NCI-H128 (cell line): ENCODE data around the gene ZNF771.
"Not testable (repeated sequence)": the region's sequence is repeated elsewhere in the genome, so short reads cannot be mapped to it uniquely, and the experiment has no call there.

Source experiments
- DNase-seq: peaks from one replicate; lab custom pipeline; 2025; ENCODE audit not compliant: unreplicated experiment; lab: John Stamatoyannopoulos, UW

ZNF771 gene

DNA sequence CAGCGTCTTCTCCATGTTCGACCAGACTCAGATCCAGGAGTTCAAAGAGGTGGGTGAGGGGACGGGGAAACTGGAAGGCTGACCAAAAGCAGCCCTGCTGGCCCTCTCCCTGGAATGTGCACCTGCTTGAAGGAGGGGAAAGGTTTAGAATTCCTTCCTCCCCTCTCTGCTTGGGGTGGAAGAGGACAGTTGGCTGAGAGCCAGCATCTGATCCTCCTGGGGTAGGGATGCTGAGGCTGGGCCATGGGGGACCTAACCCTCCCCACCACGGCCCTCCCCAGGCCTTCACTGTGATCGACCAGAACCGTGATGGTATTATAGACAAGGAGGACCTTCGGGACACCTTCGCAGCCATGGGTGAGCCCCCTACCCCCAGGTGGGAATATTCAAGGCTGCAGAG is 31.5 kb upstream of the ZNF771 start:
- no peak for DNase-seq

DNA sequence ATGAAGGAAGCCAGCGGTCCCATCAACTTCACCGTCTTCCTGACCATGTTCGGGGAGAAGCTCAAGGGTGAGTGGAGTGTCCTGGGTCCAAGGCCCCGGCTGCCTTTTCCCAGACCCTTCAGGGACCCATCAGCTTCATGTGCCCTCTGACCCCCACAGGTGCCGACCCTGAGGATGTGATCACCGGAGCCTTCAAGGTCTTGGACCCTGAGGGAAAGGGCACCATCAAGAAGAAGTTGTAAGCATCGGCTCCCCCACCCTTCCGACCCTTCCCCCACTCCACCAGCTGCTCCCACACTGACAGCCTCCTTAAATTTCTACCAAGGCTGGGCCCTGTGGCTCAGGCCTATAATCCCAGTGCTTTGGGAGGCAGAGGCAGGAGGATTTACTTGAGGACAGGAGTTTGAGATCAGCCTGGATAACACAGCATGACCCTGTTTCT is 30.9 kb upstream of the ZNF771 start:
- no peak for DNase-seq

DNA sequence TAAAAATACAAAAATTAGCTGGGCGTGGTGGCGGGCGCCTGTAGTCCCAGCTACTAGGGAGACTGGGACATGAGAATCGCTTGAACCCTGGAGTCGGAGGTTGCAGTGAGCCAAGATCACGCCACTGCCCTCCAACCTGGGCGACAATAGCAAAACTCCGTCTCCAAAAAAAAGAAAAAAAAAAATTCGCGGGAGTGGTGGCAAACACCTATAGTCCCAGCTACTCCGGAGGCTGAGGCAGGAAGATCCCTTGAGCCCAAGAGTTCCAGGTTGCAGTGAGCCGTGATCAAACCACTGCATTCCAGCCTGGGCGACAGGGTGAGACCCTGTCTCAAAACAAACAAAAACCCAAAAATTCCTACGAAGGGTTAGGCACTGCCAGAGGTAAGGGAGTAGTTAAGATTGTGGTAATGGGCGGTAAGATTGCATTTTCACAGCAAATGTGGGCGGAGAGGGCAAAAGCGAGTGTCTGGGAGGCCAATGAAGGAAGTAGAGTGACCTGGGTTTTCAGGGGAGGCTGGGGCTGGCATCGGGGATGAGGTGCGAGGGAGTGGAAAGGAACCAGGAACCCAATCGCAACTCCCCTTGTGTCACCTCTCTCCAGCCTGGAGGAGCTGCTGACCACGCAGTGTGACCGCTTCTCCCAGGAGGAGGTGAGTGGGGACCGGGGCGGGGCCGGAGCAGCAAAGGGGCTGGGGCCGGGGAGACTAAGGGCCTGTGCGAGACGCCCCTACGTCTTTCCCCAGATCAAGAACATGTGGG is 30.2 kb upstream of the ZNF771 start:
- DNase-seq, result no peak

DNA sequence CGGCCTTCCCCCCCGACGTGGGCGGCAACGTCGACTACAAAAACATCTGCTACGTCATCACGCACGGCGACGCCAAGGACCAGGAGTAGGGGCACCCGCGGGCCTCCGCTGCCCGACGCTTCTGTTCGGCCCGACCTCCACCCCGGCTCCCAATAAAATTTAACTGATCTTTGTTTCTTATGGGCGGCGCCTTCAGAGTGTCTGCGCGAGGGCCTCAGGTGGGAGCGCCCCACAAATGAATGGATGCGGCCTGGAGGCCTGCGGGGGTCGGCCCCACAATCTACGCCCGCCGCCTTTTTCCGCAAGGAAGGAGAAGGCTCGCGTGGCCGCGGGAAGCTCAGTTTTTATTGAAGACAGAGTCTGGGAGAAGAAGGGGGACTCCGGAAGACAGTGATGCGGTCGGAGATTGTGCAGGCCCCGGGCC is 29.6 kb upstream of the ZNF771 start:
- DNase-seq, result peak; percentile 72

DNA sequence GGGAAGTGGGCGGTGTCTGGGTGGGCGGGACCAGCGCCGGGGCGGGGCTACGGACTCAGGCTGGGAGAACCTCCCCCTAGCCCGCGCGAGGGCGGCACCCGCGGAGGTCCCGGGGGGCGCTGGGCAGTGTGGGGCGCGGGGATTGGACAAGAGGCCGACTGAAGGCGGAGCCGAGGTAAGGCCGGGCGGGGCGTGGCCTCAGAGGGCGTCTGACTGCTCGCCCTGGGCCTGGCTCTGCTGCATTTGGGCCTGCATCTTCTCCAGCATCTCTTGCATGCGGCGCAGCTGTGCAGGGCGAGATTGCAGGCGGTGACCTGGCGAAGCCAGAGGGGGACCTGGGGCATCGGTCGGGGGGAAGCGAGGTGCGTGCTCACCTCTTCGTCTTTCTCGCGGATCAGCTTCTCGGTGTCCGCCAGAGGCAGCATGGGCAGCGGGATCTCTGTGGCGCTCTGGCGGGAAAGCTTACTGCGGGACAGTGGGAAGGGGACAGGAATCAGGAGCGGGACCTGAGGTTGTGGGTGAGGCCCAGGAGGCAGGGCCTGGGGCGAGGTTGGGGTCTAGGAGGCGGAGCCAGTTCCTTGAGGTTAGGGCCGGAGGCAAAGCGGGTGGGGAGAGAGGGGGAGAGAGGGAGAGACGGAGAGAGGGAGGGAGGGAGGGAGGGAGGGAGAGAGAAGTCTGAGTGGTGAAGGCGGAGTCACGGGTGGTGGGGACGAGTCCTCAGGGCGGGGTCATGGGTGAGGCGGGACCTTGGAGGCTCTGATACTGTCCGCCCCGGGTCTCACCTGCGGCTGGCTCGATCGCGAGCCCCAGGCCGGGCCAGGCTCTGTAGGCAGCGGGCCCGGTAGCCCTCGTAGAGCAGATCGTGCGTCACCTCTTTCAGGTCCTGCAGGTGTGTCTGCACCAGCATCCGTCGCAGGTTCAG is 28.9 kb upstream of the ZNF771 start:
- DNase-seq, result peak; percentile 90

DNA sequence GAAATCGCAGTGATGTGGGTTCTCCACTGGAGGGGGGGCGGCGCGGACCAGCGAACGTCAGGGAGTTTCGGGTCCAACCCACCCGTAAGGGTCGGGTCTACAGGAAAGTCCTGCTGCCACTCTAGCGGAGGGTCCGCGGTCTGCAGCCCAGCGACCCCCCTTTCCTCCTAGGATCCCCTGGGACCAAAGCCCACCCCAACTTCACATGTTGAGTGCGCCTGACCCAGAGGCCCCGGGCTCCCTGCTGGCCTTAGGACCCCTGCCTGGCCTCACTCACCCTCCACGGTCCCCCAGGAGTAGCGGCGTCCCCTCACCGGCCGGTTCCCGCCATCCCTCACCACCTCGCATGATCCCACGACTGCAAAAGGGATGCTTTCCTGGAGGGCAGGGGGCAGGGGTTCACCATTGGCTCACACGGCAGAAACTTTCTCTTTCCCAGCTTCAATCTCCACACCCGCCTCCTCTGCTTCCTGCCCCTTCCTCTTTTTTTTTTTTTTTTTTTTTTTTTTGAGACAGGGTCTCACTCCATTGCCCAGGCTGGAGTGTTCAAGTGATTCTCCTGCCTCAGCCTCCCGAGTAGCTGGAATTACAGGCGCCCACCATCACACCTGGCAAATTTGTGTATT is 28.1 kb upstream of the ZNF771 start:
- DNase-seq, result no peak

DNA sequence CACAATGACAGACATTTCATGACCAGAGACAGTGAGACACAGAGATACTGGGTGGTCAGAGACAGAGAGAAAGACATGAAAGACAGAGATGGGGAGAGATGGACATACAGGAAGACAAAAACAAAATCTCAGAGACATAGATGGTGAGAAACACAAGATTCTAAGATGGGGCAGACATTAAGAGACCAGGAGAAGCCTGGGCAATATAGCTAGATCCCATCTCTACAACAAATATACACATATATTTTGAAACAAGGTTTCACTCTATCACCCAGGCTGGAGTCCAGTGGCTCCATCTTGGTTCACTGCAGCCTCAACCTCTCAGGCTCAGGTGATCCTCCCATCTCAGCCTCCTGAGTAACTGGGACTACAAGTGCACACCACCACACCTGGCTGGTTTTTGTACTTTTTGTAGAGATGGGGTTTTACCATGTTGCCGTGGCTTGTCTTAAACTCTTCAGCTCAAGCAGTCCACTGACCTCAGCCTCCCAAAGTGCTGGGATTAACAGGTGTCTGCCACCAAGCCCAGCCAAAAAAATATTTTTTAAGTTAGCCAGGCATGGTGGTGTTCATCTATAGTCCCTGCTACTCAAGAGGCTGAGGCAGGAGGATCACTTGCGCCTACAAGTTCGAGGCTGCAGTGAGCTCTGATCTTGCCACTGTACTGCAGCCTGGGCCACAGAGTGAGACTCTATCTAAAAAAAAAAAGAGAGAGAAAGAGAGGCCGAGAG is 27.2 kb upstream of the ZNF771 start:
- no peak for DNase-seq

DNA sequence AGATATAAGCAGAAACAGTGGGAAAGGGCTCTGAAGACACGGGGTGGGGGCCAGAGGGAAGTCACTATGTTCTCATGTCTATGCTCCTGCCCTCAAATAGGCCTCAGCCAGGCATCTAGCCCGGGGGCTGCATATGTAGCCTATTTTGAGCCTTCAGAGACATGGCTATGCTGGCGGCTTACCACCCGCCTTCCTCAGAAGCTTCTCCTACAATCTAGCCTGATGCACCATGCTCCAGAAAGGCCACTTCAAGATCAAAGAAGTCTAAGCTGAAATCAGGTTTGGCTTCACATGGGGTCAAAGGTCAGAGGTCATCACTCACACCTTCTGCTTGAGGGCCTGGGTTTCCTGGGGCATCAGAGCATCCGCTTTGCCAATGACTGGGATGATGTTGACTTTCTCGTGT is 26.6 kb upstream of the ZNF771 start:
- no peak for DNase-seq

DNA sequence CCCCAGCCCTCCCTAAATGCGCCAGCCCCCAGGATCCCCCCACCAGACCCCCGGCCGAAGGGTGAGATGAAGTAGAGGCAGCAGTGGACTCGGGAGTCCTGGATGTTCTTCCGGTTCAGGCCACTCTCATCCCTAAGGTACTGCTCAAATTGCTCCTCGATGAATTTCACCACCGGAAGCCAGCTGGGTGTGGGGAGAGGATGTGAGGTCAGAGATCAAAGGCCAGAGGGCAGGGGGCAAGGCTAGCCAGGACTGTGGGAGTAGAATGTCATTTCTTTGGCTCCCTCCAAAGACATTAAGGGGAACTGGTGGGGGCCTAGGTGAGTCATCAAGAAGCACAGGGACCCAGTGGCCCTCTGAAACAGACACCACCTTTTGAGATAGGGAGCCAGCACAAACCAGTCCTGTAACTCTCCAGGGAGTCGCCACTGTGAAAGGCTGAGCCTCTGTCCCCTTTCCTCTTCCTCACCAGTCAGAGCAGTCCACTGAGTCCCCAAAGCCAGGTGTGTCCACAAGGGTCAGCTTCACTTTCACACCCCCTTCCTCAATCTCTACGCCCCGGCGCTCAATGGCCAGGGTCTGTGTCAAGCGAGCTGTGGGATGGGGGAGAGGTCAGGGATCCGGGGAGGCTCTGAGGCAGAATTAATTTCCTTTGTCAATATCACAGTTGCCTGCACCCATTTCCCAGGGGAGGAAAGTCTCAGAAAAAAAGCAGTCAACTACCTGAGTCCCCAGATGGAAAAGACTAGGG is 25.9 kb upstream of the ZNF771 start:
- no peak for DNase-seq

DNA sequence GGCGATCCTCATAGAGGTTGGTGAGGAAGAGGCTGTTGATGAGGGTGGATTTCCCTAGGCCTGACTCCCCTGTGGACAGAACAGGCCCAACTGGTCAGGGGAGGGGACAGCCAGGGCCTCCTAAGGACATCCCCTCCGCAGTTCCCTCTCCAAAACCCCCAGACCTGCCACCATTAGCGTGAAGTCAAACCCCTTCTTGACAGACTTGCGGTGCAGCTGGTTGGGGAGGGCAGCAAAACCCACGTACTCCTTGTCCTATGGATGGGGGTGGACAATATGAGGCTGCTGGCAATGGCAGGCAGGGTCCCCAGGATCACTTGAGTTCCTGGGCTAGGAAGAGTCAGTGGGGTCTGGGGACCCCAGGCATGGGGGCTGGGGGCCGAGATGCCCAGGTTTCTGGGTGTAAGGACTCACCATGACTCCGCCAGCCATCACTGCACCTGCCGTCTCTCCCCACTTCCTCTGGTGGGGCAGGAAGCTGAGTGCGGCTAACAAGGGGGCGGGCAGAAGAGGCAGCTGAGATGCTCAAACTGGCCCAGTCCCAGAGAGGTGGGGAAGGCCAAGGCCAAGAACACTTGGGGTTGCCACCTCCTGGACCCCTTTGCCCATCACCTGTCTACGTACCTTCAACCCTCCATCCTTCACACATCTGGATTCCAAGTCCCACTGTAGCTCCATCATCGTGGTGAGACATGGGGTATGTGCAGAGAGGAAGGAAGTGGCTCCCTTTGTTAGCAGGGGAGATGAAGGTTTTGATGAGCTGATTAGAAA is 25.1 kb upstream of the ZNF771 start, which contains the start of gene SEPTIN1:
Gene SEPTIN1, minus strand, starts transcription at position 451 of the 771 bp plus-strand sequence. Its CDS starts 19 bp downstream, at position 432.
- DNase-seq, result no peak

DNA sequence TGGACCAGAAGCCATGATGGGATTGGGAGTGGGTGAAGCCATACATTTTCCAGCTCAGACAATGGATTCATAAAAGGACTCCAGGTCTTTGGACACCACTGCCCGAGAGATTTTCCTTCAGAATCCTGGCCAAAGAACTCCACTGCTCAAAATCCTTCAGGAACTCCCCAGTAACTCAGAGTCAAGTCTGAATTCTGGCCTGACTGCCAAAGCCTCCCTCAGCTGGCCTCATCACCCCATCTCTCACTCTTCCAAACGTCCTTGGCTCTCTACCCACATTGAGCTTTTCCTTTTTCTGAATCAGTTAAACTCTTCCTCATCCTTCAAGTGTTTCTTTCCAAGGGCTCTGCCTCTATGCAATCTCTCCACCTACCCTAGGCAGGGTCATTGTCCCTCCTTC is 23.9 kb upstream of the ZNF771 start:
- DNase-seq, result no peak

DNA sequence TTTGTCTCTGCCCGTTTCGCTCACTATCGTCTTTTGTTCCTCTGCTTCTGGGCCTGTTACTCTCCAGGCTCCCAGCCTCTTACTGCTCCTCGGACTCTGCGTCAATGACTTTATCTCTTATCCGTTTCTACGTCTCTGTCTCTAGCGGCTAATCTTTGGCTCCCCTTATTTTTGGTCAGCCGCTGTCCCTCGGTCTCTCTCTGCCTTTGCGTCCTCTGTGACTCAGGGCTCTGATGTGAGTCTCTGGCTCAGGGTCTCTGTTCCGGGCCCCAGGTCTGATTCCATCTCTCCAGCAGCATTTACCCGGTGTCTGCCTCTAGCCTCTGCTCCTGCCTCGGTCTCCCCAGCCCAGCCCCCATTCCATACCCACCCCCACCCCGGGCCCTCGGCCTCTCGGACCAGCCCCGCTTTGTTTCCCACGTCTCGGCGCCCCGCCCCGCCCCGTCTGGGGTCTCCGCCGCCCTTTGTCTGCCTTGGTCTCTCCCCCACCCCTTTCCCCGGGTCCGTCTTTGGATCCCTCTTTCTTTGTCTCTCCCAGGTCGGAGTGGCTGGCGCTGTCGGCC is 12.7 kb upstream of the ZNF771 start:
- no peak for DNase-seq

DNA sequence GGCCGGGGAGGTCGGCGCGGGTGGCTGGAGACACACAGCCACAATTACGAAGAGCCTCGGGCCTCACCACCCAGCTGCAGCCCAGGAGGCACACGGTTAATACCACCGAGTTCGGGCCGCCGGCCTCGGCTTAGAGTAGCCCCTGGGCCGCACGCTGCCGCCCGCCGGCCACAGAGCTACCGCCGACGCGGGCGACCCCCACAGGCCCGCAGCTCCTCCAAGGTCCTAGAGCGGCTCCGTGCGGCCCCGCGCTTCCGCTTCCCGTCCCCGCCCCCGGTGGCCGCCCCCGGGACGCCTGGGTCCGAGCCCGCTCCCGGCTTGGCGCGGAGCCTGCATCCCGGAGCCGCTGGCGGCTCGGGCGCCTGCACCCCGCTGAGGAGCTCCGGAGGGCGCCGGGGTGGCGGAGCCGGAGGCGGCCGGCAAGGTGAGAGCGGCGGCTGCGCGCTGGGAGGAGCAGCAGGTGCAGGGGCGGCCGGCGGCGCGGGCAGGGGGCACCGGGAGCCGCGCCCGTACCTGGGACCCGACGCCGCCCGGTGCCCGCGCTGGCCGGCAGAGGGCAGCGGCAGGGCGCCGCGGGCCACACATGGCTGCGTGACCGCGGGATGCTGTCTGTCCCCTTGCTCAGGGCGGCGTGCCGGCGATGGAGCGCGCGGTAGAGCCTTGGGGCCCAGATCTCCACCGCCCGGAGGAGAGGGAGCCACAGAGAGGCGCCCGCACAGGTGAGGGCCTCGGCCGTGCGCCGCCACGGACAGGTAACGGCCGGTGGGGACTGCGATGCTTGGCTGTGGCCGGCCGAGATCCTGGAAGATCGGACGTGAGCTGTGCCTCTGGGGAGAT is 12.0 kb upstream of the ZNF771 start, which contains the start of gene ZNF48:
Gene ZNF48, plus strand, starts transcription at position 266 of the 837 bp plus-strand sequence. Its CDS starts 375 bp downstream, at position 641.
- peak; percentile 55 for DNase-seq

DNA sequence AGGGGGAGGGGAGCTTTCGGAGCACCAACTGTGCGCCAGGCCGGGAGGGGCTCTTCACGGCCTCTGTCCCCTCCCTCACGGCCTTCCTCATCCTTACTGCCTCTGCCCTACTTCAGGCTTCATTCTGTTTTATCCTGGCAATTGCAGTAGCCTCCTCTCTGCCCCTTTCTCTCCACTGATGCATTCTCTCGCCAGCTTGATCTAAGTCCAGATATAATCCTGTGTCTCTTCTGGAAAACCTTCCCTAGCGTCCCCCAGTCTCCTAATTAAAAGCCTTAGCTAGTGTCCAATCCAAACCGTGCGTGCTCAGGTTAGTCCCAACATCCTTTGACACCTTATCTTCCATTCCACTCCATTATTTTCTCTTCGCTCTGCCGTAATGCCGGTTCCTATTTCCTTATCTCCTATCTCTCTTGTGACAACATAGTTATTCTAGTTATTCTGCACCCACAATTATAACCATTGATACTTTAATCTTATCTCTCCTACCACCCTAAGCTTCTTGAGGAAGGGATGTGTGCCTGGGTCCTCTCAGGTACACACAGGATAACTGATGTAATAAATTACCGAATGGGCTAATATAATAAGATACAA is 11.3 kb upstream of the ZNF771 start:
- no peak for DNase-seq

DNA sequence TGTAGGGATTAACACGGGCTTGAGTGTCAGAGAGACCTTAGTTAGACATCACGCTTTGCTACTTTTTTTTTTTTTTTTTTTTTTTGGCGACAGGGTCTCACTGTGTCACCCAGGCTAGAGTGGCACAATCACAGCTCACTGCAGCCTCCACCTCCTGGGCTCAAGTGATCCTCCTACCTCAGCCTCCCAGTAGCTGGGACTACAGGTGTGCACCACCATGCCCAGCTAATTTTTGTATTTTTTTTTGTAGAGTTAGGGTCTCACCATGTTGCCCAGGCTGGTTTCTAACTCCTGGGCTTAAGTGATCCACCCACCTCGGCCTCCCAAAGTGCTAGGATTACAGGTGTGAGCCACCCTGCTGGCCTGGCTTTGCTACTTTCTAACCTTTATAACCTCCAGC is 10.8 kb upstream of the ZNF771 start:
- DNase-seq, result not testable (repeated sequence)

DNA sequence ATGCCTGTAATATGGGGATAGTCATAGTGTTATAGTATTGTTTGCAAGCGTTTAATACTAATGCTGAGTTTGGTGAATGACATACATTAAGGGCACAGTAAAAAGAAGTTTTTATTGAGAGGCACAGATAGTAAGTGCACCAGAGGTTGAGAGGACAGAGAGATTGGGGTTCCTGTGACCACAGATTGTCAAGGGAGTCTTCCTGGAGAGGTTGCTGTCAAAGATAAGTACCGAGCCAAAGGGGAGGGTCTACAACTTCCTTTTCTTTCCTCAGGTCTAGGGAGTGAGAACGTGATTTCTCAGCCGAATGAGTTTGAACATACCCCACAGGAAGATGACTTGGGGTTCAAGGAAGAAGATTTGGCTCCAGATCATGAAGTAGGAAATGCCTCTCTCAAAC is 10.3 kb upstream of the ZNF771 start:
- no peak for DNase-seq

DNA sequence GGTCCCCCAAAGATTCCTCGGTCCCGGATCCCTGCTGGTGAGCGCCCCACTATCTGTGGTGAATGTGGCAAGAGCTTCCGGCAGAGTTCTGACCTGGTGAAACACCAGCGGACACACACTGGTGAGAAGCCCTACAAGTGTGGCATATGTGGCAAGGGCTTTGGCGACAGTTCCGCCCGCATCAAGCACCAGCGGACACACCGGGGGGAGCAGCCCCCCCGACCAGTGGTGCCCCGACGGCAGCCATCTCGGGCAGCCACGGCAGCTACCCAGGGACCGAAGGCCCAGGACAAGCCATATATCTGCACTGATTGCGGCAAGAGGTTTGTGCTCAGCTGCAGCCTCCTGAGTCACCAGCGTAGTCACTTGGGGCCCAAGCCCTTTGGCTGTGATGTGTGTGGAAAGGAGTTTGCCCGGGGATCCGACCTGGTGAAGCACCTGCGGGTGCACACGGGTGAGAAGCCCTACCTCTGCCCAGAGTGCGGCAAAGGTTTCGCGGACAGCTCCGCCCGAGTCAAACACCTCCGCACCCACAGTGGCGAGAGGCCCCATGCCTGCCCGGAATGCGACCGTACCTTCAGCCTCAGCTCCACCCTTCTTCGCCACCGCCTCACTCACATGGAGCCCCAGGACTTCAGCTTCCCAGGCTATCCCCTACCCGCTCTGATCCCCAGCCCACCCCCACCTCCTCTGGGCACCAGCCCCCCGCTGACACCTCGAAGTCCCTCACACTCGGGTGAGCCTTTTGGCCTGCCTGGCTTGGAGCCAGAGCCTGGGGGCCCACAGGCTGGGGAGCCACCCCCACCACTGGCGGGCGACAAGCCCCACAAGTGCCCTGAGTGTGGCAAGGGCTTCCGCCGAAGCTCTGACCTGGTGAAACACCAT is 9.4 kb upstream of the ZNF771 start:
- no peak for DNase-seq
